ENCODE data around the gene MALSU1. TPM values are rescaled to one million over a fixed set of nuclear protein-coding genes. Genes with fewer than 3 reads are reported as not detected.

MALSU1 gene
- total and polyA plus RNA-seq, 2 of the 13 experiments (the other 11 are each of a cell fraction or from before 2014, with no cell fraction given): 72.0 to 141 TPM

DNA sequence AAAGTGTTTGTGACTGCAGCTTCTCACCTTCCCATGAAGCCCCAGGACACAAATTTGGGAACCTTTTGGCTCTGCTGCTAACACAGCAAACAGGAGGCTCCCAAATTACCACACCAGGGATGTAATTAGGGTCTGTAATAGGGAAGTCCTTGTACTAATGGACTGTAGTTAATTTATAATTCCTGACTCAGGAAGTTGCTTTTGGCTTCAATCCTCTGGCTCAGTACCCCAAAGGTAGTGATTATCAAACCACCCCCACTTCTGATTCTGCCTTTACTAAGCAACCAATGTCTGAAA, 3.8 kb upstream of the MALSU1 start (continued):
- TF ChIP-seq RXRA (CRISPR knock-in tag; IDR thresholded peaks at IDR 0.05) (no peak), ZNF547 (CRISPR knock-in tag; IDR thresholded peaks at IDR 0.05) (no peak), ZNF260 (CRISPR knock-in tag; IDR thresholded peaks at IDR 0.05; ENCODE audit: borderline replicate concordance, low read depth) (no peak), PAWR (CRISPR knock-in tag; IDR thresholded peaks at IDR 0.05; ENCODE audit: borderline replicate concordance) (no peak), GATAD1 (CRISPR knock-in tag; IDR thresholded peaks at IDR 0.05) (no peak), ZFP90 (CRISPR knock-in tag; IDR thresholded peaks at IDR 0.05; ENCODE audit: borderline replicate concordance) (no peak), SMAD3 (CRISPR knock-in tag; IDR thresholded peaks at IDR 0.05) (0 out of 2 replicates have a peak, but pooled peaks have one; percentile 11), CCAR2 (optimal IDR thresholded peaks at IDR 0.05; ENCODE audit: low read depth, low read length) (no peak)
- TF ChIP-seq, protein P1, sequence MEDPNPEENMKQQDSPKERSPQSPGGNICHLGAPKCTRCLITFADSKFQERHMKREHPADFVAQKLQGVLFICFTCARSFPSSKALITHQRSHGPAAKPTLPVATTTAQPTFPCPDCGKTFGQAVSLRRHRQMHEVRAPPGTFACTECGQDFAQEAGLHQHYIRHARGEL (CRISPR knock-in tag; IDR thresholded peaks at IDR 0.05): no peak

DNA sequence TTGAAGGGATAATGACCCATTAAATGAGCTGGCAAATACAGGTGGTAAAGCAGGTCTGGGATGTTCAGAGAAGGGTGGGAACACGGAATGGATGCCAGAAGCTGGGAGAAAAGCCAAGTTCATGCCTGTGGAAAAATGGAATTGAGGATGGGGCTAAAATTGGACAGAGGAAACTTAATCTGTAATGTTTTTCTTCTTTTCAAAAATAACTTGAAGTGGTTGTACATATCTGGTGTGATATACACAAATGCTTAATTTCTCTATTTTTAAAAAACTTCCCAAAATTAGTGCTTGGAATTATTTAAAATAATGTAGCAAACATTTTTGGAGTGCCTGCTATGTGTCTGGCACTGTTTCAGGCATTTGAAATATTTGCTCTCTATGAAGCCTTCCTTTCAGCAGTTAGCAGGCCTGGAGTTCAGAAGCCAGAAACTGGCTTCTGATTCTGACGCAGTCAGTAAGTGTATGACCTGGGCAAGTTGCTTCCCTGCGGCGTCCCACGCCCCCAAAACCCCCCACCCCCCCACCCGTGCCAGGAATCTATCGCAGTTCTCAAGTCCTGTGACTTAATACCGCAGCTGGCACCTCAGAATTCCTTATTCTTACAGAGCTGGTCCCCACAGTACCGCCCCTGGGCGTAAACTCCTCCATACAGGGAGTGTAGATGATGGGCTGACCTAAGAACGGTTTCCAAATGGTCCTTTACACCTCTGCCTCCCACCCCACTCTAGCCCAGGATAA, 828 bp upstream of the MALSU1 start:
- H3K4me1 ChIP-seq (ENCODE audit: insufficient read depth, low read length): peaks cover 74% of the 10 kb centered on the region
- in situ Hi-C loops (cut with HindIII; ENCODE audit: extremely low pct_ligation_motif_present, low pct_unique_long_range_greater_than_20kb) (no loop called here), intact Hi-C loops (cut with micrococcal nuclease; ENCODE audit: unreplicated experiment) (loop anchor here (5.0 kb wide), 1 partner anchor 39 kb away; no protein-coding TSS in a partner anchor)
- ChIA-PET CTCF (ENCODE audit: low intra/inter-chr PET ratio, low total read pairs) (no interaction called here), POLR2A (interaction anchor here (0.7 to 3.5 kb wide), 19 partner anchors 9 to 225 kb away, joined by 3 to 33 read pairs (median 4); no protein-coding TSS in a partner anchor)
- no peaks in the 10 kb centered on the region for H3K9me3 ChIP-seq (ENCODE audit: low read length)
- H3K4me3 ChIP-seq (replicated peaks in 1 of 3; ENCODE audit: insufficient read depth in 1 of 3, low read depth in 2 of 3, low read length in 3 of 3): peak overlapping the region; percentile 66 to 94 (median 93); a peak in 5 of 6 replicates
- peaks cover 0 to 14% of the 10 kb centered on the region in 2 experiments; a peak in 2 of 5 replicates for H3K36me3 ChIP-seq (replicated peaks in 1 of 2; ENCODE audit: control insufficient read depth in 1 of 2, insufficient read depth in 2 of 2, low read length in 2 of 2)
- no peak for FAIRE-seq
- H3K9ac ChIP-seq (ENCODE audit: insufficient read depth, low read depth, low read length): peak overlapping the region; percentile 93
- BruUV-seq (replicated peaks): no TSS peak
- peak; percentile 45 for DNase-seq (ENCODE audit: low spot score)
- TF ChIP-seq SYNCRIP (IDR thresholded peaks at IDR 0.05; ENCODE audit: insufficient read depth, low read depth, low read length) (no peak), TEAD3 (CRISPR knock-in tag; optimal IDR thresholded peaks at IDR 0.05; ENCODE audit: borderline replicate concordance) (peak; percentile 70), MXD4 (CRISPR knock-in tag; IDR thresholded peaks at IDR 0.05) (no peak), ZSCAN20 (CRISPR knock-in tag; IDR thresholded peaks at IDR 0.05; ENCODE audit: borderline replicate concordance) (no peak), BCL6 (CRISPR knock-in tag; IDR thresholded peaks at IDR 0.05) (peak; percentile 67), ZC3H4 (CRISPR knock-in tag; IDR thresholded peaks at IDR 0.05; ENCODE audit: borderline replicate concordance) (peak; percentile 79; the same call in 1 of the 2 replicates), NBN (conservative IDR thresholded peaks at IDR 0.05) (no peak), HNRNPUL1 (IDR thresholded peaks at IDR 0.05; ENCODE audit: low read depth, low read length) (no peak), NKX3-1 (CRISPR knock-in tag; IDR thresholded peaks at IDR 0.05) (0 out of 2 replicates have a peak, but pooled peaks have one; percentile 8)
- TF ChIP-seq, protein P2, sequence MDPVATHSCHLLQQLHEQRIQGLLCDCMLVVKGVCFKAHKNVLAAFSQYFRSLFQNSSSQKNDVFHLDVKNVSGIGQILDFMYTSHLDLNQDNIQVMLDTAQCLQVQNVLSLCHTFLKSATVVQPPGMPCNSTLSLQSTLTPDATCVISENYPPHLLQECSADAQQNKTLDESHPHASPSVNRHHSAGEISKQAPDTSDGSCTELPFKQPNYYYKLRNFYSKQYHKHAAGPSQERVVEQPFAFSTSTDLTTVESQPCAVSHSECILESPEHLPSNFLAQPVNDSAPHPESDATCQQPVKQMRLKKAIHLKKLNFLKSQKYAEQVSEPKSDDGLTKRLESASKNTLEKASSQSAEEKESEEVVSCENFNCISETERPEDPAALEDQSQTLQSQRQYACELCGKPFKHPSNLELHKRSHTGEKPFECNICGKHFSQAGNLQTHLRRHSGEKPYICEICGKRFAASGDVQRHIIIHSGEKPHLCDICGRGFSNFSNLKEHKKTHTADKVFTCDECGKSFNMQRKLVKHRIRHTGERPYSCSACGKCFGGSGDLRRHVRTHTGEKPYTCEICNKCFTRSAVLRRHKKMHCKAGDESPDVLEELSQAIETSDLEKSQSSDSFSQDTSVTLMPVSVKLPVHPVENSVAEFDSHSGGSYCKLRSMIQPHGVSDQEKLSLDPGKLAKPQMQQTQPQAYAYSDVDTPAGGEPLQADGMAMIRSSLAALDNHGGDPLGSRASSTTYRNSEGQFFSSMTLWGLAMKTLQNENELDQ (CRISPR knock-in tag; IDR thresholded peaks at IDR 0.05; ENCODE audit: borderline replicate concordance): no peak
- no peaks in the 10 kb centered on the region for H4K20me1 ChIP-seq (ENCODE audit: insufficient read depth, low read length)
- no peak overlapping the region for H2AFZ ChIP-seq (ENCODE audit: low read length)
- ATAC-seq: peak; percentile 29
- H3K27ac ChIP-seq (ENCODE audit: extremely low read length, insufficient read depth, low read length): peak overlapping the region; percentile 89
- peaks cover 38% of the 10 kb centered on the region for H3K79me2 ChIP-seq (ENCODE audit: insufficient read depth, low read length)
- H3K4me2 ChIP-seq (ENCODE audit: low read depth, low read length): peak overlapping the region; percentile 92
- no peaks in the 10 kb centered on the region; a peak in 1 of 5 replicates for H3K27me3 ChIP-seq (ENCODE audit: control insufficient read depth in 1 of 2, insufficient read depth in 2 of 2, low read length in 2 of 2)
- 13% methylated on average over 9 of the region's 11 CpGs for WGBS (ENCODE audit: low lambda C conversion rate)
